HepG2 (cell line): ENCODE results near the gene VEGFB. TPM values are rescaled to one million over a fixed set of nuclear protein-coding genes. Genes with fewer than 3 reads are reported as not detected.

Experiments
- DMTF1 ChIP-seq: sonication (generic); formaldehyde crosslinking; IDR thresholded peaks from 2 replicates; pipeline ENCODE4 v1.4.0; 2020; ENCODE audit warnings: mild to moderate bottlenecking, missing genetic modification reagents
- DRAP1 ChIP-seq: IDR thresholded peaks from 2 replicates; pipeline ENCODE4 v1.6.1; 2016; ENCODE audit warnings: missing genetic modification reagents, missing compliant biosample characterization
- E2F2 ChIP-seq: sonication (generic); formaldehyde crosslinking; IDR thresholded peaks from 2 replicates; pipeline ENCODE4 v1.4.0; 2020; ENCODE audit warnings: missing genetic modification reagents, borderline replicate concordance
- JARID2 ChIP-seq: sonication (generic); formaldehyde crosslinking; IDR thresholded peaks from 2 replicates; pipeline ENCODE4 v1.8.1; 2023; ENCODE audit warnings: missing genetic modification reagents, inconsistent platforms; ENCODE audit not compliant: insufficient replicate concordance
- NFE2L1 ChIP-seq: sonication (generic); formaldehyde crosslinking; IDR thresholded peaks from 2 replicates; pipeline ENCODE4 v1.4.0; 2020; ENCODE audit warnings: missing genetic modification reagents, mild to moderate bottlenecking, borderline replicate concordance
- PAF1 ChIP-seq: IDR thresholded peaks from 2 replicates; pipeline ENCODE4 v1.6.1; 2016; ENCODE audit warnings: missing genetic modification reagents, missing compliant biosample characterization
- PLRG1 ChIP-seq: fragments of 450-650 bp; conservative IDR thresholded peaks from 2 replicates; pipeline ENCODE4 v1.6.1; 2016
- RBFOX2 ChIP-seq: fragments of 200-400 bp; formaldehyde crosslinking; IDR thresholded peaks from 2 replicates; pipeline ENCODE4 v1.6.1; 2017; ENCODE audit warnings: low read depth, mild to moderate bottlenecking, low read length
- SIN3B ChIP-seq: fragments of 150-350 bp; IDR thresholded peaks from 2 replicates; pipeline ENCODE4 v1.6.1; 2014; ENCODE audit warnings: low read length
- SRSF1 ChIP-seq: fragments of 200-400 bp; formaldehyde crosslinking; optimal IDR thresholded peaks from 2 replicates; pipeline ENCODE3; 2017; ENCODE audit warnings: mild to moderate bottlenecking, low read depth, low read length, moderate library complexity
- THAP9 ChIP-seq: sonication (generic); formaldehyde crosslinking; IDR thresholded peaks from 2 replicates; pipeline ENCODE4; 2020; ENCODE audit warnings: missing genetic modification reagents, mild to moderate bottlenecking, borderline replicate concordance
- ZFAT ChIP-seq: sonication (generic); formaldehyde crosslinking; conservative IDR thresholded peaks from 2 replicates; pipeline ENCODE4 v1.8.1; 2023; ENCODE audit warnings: missing genetic modification reagents, inconsistent platforms
- ZIK1 ChIP-seq: sonication (generic); formaldehyde crosslinking; IDR thresholded peaks from 2 replicates; pipeline ENCODE4 v1.5.0; 2020; ENCODE audit warnings: mild to moderate bottlenecking, low read depth, missing genetic modification reagents, borderline replicate concordance
- ZNF10 ChIP-seq: sonication (generic); formaldehyde crosslinking; IDR thresholded peaks from 2 replicates; pipeline ENCODE4 v1.4.0; 2020; ENCODE audit warnings: mild to moderate bottlenecking, low read depth, missing genetic modification reagents, borderline replicate concordance
- ZNF143 ChIP-seq: sonication (generic); formaldehyde crosslinking; IDR thresholded peaks from 2 replicates; pipeline ENCODE4 v1.4.0; 2020; ENCODE audit warnings: missing genetic modification reagents
- ZNF20 ChIP-seq: sonication (generic); formaldehyde crosslinking; IDR thresholded peaks from 2 replicates; pipeline ENCODE4 v1.4.0; 2020; ENCODE audit warnings: mild to moderate bottlenecking, moderate library complexity, missing genetic modification reagents
- ZNF543 ChIP-seq: sonication (generic); formaldehyde crosslinking; IDR thresholded peaks from 2 replicates; pipeline ENCODE4 v1.4.0; 2020; ENCODE audit warnings: mild to moderate bottlenecking, missing genetic modification reagents
- ZNF549 ChIP-seq: sonication (generic); formaldehyde crosslinking; IDR thresholded peaks from 2 replicates; pipeline ENCODE4 v1.5.0; 2020; ENCODE audit warnings: missing genetic modification reagents
- ZNF614 ChIP-seq: IDR thresholded peaks from 2 replicates; pipeline ENCODE4 v1.6.1; 2018; ENCODE audit warnings: missing biosample characterization, missing genetic modification reagents, inconsistent platforms, borderline replicate concordance
- polyA plus RNA-seq, 8 experiments: library from polyadenylated mRNA; depleted of rRNA in 3 of 8; stranded (reverse) in 7 of 8; unstranded in 1 of 8; fragments of >200 nt; fragmentation: Illumina TruSeq in 4 of 8; extraction: Trizol in 4 of 8; gene quantifications; 2 replicates each; pipeline versions ENCODE4 v1.2.1 to v1.2.3, GENCODE V29; 2011 to 2016; ENCODE audit warnings: low read depth in 4 of 8, missing spikeins in 1 of 8, mixed read lengths in 1 of 8; ENCODE audit not compliant: insufficient read depth in 1 of 8
- total RNA-seq, 5 experiments: library from RNA; depleted of rRNA; stranded (reverse); fragments of >200 nt; fragmentation: Illumina TruSeq; extraction: Trizol; gene quantifications; 2 replicates each; pipeline ENCODE4 v1.2.3, GENCODE V29; 2016; ENCODE audit warnings: low read depth in 1 of 5
- TF ChIP-seq, protein P1 (sequence below): sonication (generic); formaldehyde crosslinking; IDR thresholded peaks from 2 replicates; pipeline ENCODE4 v1.5.0; 2020; ENCODE audit warnings: mild to moderate bottlenecking, missing genetic modification reagents, borderline replicate concordance

Gene VEGFB
- total and polyA plus RNA-seq, 2 of the 13 experiments (the other 11 are each of a cell fraction or from before 2014, with no cell fraction given) = 9.0 to 11.3 TPM

GRCh38 chr11:64269540-64270220 lies 35.3 kb downstream of the VEGFB start (continued):
- TF ChIP-seq ZNF614 (CRISPR knock-in tag) (no peak), SRSF1 (peak; percentile 85), ZNF10 (CRISPR knock-in tag) (no peak), ZFAT (CRISPR knock-in tag) (no peak), ZNF543 (CRISPR knock-in tag) (no peak; the same call in 1 of the 2 replicates), RBFOX2 (peak; percentile 83), PAF1 (CRISPR knock-in tag) (no peak), ZIK1 (CRISPR knock-in tag) (no peak; the same call in 1 of the 2 replicates), ZNF549 (CRISPR knock-in tag) (no peak), PLRG1 (no peak), ZNF20 (no peak), DRAP1 (peak; percentile 70), THAP9 (CRISPR knock-in tag) (peak; percentile 93), SIN3B (no peak), DMTF1 (CRISPR knock-in tag) (no peak), JARID2 (CRISPR knock-in tag) (no peak), E2F2 (CRISPR knock-in tag) (no peak), ZNF143 (CRISPR knock-in tag) (peak; percentile 90), NFE2L1 (CRISPR knock-in tag) (no peak)
- TF ChIP-seq, protein P1, sequence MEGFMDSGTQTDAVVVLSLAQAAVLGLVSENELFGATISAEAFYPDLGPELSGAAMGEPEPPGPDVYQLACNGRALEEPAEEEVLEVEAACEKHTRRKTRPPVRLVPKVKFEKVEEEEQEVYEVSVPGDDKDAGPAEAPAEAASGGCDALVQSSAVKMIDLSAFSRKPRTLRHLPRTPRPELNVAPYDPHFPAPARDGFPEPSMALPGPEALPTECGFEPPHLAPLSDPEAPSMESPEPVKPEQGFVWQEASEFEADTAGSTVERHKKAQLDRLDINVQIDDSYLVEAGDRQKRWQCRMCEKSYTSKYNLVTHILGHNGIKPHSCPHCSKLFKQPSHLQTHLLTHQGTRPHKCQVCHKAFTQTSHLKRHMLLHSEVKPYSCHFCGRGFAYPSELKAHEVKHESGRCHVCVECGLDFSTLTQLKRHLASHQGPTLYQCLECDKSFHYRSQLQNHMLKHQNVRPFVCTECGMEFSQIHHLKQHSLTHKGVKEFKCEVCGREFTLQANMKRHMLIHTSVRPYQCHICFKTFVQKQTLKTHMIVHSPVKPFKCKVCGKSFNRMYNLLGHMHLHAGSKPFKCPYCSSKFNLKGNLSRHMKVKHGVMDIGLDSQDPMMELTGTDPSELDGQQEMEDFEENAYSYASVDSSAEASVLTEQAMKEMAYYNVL (CRISPR knock-in tag) = no peak
